HG03280 (cell line): ENCODE data around the gene ARHGEF12.

Experiments used
- ATAC-seq: cut with Tn5 transposase; IDR thresholded peaks from one replicate; pipeline ENCODE4 v1.9.1; 2021; ENCODE audit warnings: mild to moderate bottlenecking, moderate library complexity; ENCODE audit not compliant: unreplicated experiment

ARHGEF12 gene

GRCh38 chr11:120512739-120513435 lies 176.7 kb downstream of the ARHGEF12 start:
- no peak for ATAC-seq

DNA sequence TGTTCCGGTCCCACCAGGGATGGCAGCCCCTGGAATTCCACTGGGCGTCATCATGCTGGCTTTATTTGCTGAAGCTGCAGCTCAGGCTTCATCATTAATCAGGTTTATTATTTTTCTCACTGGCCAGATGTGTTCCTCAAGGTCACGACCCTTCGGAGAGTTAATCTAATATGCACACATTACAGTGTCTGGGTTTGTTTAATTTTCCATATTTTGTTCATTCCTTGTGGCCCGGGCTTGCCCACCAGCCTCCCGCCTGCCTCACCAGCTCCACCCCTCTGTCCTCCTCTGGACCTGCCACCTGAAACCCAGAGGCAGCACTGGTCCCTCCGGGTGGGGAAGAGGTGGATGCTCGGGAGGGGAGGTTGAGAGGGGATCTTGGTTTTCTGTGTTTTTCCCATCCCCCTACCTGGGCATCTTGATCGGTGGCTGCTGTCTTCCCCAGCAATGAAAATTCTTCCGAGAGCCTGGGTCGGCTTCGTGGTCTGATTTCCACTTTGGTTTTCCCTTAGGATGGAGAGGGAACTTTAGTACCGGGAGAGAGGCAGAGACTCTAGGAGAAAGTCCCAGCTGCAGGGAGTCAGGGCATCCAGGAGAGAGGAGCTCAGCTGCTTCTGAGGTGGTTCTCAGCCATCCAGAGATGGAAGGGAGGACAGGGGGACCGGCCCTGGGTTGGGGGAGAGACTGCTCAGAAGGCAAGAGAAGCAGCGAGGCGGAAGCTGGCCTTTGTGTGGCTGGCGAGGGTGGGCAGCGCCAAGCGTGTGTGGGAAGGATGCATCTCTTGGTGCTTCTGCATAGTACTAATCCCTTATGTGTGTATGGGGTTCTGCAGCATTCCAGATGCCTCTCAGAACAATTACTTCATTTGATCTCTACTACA lies 177.5 kb downstream of the ARHGEF12 start:
- ATAC-seq, result no peak

GRCh38 chr11:120514541-120515121 lies 178.4 kb downstream of the ARHGEF12 start:
- ATAC-seq, result no peak

GRCh38 chr11:120515186-120515723 lies 179.0 kb downstream of the ARHGEF12 start:
- ATAC-seq, result no peak

DNA sequence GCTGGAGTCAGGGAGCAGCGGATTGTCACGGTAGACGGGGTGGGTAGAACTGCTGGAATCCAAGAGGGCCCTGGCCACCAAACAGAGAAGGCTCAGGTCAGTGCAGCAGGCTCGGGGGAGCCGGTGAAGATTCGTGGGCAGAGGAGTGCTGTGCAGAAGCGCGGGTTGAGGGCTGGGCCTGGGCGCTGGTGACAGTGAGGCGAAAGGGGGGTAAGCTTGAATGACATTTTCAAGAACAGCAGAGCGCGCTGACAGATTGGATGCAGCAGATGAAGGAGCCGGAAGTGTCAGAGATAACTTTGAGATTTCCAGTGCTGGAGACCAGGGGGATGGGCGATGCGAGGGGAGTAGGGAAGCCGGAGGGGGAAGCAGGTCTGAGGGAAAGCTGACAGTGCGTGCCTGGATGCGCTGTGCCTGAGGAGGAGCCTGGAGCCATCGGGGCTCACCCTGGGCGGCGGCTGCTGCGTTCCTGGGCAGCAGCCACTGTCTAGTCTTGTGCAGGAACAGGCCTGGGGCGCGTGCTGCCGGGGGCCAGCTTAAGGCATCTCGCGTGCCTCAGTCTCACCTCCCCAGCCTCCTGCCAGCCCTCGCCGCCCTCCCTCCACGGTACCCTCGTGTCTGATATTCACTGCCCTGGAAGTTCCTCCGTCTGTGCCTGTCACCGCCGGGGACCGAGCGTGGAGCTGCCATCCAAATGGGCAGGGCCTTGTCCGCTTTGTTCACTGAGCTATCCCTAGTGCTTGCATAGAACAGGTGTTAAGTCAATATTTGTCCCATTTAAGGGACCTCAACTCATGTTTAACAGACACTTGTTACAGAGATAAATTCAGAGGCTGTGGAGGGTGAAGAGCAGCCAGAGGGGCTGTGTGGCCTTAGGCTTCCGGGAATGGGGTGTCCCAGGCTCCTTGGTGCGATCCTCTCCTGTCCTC lies 180.5 kb downstream of the ARHGEF12 start:
- ATAC-seq, result no peak

- no peak for ATAC-seq
These were observed 181.2 kb downstream of the ARHGEF12 start for GRCh38 chr11:120517390-120517761.

GRCh38 chr11:120517801-120518291 lies 181.6 kb downstream of the ARHGEF12 start:
- ATAC-seq, result no peak

DNA sequence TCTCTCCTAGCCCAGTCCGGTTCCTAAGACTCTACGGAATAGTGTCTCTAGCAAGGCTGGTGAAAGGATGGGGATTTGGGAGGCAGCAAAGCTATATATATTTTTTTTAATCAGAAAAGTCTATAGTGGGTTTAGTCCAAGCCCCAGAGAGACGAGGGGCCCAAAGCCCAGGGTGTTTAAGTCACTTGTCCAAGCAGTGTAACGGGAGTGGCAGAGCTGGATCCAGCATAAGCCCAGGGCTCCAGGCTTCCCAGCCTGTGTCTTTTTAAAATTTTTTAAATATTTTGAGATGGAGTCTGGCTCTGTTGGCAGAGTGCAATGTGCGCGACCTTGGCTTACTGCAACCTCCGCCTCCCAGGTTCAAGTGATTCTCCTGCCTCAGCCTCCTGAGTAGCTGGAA lies 182.1 kb downstream of the ARHGEF12 start:
- no peak for ATAC-seq

GRCh38 chr11:120519474-120519873 lies 183.3 kb downstream of the ARHGEF12 start:
- no peak for ATAC-seq

- no peak for ATAC-seq
These were observed 184.0 kb downstream of the ARHGEF12 start for GRCh38 chr11:120520091-120520822.

DNA sequence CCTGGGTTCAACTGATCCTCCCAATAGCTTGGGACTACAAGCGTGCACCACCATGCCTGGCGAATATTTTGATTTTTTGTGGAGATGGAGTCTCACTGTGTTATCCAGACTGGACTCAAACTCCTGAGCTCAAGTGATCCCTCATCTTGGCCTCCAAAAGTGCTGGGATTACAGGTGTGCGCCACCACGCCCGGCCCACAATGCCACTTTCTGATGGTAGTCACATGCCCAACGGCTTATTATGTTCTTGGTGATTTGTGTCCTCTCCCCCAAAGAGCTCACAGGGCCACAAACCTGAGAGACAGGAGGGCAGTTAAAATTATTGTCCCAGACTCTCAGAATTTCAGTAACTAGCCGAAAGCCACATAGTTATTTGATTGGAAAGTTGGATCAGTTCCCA lies 185.0 kb downstream of the ARHGEF12 start:
- ATAC-seq, result no peak

DNA sequence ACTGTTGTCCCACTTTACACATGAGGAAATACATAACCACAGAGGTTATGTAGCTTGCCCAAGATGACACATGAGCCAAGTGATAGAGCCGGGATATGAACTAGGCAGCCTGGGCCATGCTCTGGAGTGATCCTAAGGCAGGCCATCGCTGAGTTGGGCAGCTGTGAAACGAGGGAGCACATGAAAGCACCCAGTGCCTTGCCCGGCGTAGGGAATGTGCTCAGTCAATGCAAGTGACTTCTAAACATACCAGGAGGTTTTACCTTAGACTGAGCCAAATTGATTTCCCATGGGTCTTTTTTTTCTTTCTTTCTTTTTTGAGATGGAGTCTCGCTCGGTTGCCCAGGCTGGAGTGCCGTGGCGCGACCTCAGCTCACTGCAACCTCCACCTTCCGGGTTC lies 185.8 kb downstream of the ARHGEF12 start:
- no peak for ATAC-seq

GRCh38 chr11:120522736-120523135 lies 186.5 kb downstream of the ARHGEF12 start:
- ATAC-seq, result no peak

DNA sequence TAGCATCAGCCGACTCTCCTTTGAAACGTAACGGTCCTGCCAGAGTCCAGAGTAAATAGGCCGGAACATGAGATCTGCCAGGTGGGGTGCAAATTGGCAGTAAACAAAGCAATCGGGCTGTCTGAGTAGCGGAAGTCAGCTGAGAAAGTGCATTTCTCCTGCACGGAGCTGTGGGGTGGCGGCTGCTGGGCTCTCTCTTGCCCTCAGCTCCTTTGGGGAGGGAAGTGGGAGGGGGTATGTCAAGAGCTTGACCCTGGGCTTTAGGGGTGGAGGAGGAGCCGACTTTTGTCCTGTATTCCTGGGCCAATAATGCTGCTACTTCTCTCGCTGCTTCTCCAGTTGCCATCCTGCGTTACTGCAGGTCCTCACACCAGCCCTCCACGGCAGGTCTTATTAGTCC lies 187.0 kb downstream of the ARHGEF12 start:
- no peak for ATAC-seq

DNA sequence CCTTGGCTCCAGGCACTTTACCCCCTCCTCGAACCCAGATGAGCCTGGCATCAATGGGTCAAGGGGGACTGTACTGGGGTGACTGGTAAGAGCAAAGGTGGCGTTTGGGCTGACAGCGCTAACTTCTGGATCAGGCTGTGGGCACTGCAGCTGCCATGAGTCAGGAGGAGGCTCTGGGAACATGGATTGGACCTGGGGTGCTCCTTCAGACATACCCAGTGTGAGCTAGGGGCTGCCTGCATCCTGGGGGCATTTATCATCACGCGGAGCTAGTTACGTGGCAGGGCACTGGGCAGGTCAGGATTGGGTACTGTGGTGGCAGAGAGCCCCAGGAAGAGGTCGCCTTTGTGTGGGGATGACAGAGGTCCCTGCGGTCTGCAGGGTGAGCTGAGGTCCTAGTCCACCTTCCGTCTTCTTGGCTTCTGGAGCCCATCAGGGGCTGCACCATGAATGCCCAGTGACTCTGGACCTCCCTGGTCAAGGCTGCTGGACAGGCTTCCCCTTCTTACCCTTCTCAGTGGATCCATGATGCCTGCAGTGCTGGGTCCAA lies 188.4 kb downstream of the ARHGEF12 start:
- no peak for ATAC-seq

GRCh38 chr11:120525261-120526171 lies 189.3 kb downstream of the ARHGEF12 start:
- ATAC-seq, result no peak

DNA sequence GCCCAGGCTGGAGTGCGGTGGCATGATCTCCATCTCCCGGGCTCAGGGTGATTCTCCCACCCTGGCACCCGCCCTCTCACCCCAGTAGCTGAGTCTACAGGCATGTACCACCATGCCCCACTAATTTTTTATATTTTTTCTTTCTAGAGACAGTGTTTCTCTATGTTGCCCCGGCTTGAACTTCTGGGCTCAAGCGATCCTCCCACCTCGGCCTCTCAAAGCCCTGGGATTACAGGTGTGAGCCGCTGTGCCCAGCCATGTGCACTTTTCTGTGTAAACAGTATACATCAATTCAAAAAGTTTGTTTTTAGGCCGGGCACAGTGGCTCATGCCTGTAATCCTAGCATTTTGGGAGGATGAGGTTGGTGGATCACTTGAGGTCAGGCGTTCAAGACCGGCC lies 190.0 kb downstream of the ARHGEF12 start:
- no peak for ATAC-seq

GRCh38 chr11:120527111-120527761 lies 191.0 kb downstream of the ARHGEF12 start:
- ATAC-seq, result no peak
